IPS-NIHi11 (cell line): ENCODE data around the gene PLEKHG4B.
A peak's percentile ranks its signal among the peaks of the same experiment; 100 is the strongest.

Source experiments
- DNase-seq: peaks from one replicate; pipeline ENCODE4 v3.0.0; 2012; ENCODE audit warnings: mixed read lengths, low spot score

PLEKHG4B gene

GRCh38 chr5:74503-75109 lies 17.4 kb upstream of the PLEKHG4B start:
- no peak for DNase-seq

- no peak for DNase-seq
These were observed 16.3 kb upstream of the PLEKHG4B start for GRCh38 chr5:75331-76320.

GRCh38 chr5:76358-77169 lies 15.4 kb upstream of the PLEKHG4B start:
- no peak for DNase-seq

GRCh38 chr5:77170-77501 lies 14.8 kb upstream of the PLEKHG4B start:
- DNase-seq, result no peak

DNA sequence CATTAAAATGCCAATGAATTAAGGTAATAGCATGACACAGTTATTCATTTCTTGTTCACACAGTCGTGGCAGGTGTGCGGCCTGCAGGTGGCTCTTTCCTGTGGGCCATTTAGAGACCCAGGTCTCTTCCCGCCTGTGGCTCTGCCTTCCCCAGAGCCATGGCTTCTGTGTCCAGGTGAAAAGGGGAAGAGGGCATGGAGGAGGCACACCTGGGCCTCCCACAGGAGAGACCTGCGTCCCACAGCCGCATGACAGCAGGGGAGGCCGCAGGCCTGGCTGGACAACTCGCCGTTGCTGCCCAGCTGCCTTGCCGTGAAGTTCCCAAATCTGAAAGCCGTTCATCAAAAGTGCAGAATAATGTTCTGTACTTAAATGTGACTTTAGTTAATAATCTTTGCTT lies 14.4 kb upstream of the PLEKHG4B start:
- DNase-seq, result no peak

DNA sequence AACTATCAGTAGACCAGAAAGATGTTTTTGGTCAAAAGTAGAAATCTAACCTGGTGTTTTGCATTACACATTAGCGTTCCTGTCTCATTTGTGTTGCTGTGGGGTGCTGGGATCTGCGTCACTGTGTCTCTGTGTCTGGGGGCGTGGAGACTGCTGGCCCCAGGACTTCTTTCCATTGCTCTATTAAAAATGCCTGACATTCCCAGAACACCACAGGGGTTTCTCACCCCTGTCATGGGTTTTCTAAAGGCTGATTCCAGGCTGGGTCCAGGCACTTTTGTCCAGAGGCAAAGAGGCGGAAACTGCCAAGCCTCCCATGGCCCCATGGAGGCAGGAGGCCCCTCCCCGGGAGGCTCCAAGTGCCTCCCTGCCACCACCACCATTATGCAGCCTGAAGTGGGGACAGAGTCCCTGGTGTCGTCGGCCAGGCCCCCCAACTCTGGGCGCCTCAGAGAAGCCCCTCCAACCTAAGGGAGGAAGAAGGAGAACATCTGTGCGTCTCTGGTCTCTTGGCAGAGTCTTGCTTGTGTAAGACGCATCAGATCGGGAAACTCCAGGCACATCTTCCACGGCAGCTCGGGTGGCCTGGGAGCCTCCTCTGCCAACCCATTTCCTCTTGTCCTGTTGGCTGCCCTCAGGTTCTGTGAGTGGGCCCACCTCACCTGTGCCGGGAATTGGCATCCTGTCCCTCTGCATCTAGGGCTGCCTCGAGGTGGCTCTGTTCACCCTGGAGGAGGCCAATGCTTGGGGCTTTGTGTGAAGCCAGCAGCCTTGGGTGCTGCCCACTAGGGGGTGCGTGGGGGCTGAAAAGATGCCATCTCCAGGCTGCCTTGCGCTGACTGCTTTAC lies 13.8 kb upstream of the PLEKHG4B start:
- no peak for DNase-seq

- DNase-seq, result no peak
These were observed 13.2 kb upstream of the PLEKHG4B start for GRCh38 chr5:78805-79149.

GRCh38 chr5:79263-79662 lies 12.7 kb upstream of the PLEKHG4B start:
- no peak for DNase-seq

GRCh38 chr5:79821-80220 lies 12.1 kb upstream of the PLEKHG4B start:
- no peak for DNase-seq

DNA sequence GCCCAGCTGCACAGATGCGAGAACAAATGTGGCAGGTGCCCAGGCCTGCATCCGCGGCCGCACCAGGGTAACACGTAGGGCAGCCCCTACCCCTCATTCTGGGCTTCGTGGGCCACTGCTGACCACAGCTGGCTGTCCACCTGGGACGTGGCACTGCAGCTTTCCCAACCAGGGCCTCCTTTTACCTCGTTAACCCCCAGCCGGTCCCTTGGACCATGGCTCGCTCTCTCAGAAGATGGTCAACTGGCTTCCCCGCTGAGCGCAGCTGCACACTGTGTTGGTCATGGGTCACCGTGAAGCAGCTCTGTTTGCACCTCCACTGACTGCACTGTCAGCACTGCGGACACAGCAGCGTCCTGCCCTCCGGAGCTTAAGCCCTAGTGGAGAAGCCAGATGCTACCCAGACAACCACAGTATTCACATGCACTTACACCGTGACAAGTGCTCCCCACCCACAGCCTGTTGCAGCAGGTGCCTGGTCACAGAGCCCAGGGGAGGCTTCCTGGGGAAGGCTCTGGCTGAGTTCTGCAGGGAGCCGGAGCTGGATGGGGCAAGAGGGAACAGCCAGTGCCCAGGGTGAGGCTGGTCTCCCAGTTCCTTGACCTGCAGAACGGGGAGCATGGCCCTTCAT lies 10.5 kb upstream of the PLEKHG4B start:
- DNase-seq, result no peak

GRCh38 chr5:82097-82496 lies 9.9 kb upstream of the PLEKHG4B start:
- DNase-seq, result peak; percentile 86

DNA sequence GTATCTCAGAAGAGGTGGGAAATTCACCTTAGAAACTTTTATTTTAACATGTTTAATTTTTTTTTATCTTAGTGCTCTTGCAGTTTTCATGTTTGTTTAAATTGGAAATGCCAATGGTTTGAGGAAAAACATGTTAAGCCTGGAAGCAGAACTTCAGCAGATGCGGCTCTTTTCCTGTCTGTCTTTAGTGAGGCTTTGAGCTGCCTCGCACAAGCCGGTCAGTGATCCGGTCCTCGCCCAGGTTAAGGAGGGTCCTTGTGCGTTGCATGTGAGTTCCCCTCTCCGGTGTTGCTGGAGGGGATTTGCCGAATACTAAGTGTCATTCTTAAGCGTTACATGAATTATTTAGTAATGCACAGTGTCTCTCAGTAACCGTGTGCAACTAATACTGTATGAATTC lies 9.4 kb upstream of the PLEKHG4B start:
- no peak for DNase-seq

GRCh38 chr5:83029-83428 lies 8.9 kb upstream of the PLEKHG4B start:
- DNase-seq, result no peak

GRCh38 chr5:85334-85995 lies 6.5 kb upstream of the PLEKHG4B start:
- no peak for DNase-seq

DNA sequence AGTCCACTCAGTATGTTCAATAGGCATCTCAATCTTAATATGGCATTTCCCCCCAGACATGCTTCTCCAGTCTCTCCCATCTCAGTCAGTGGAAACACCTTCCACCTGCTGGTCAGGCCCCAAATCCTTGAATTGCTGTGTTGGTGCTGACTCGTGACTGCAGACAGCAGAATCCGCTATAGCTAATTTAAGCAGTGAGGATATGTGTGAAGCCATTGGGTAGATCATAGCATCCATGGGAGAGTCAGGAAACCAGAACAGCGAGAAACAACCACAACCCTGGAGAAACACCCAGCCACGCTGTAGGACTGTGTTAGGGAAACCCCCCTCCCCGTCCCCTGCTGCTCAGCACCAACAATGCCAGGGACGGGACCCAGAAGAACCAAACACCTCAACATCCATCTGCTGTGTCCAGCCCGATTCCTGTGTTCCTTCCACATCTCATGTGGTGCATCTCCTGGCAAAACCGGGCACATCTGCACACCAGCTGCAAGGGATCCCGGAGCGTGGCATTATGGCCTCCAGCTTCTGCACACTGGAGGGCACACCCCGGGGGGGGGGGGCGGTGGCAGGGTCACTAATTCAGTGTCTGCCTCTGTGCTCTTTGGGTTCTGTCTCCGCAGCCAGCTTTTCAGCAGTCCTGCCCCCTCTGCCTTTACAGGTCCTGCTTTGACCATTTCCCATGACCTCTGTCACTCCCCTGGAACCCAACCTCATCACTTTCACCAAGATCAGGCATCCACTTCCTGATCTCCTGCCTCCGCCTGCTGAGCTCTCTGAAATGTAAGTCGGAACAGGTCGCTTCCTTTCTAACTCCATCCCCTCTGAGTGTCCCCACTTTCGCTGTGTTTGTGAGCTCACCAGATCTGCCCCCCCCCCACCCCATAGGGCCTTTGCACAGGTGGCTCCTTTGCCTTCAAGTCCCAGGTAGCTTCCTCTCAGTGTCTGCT lies 2.4 kb upstream of the PLEKHG4B start:
- no peak for DNase-seq

GRCh38 chr5:90590-91547 lies 1.1 kb upstream of the PLEKHG4B start:
- DNase-seq, result no peak

GRCh38 chr5:92401-93220 lies 643 bp downstream of the PLEKHG4B start:
- DNase-seq, result peak; percentile 60
